Astrocyte of the cerebellum (primary cell): ENCODE results near the gene DOCK3.

Source experiments
- DNase-seq: peaks from one replicate; pipeline ENCODE4 v3.0.0-alpha.2; 2011; ENCODE audit warnings: low read depth
- H3K4me3 ChIP-seq: 2 replicates; pipeline ENCODE4 v1.5.1; 2011; ENCODE audit warnings: mild to moderate bottlenecking, low read depth, low read length, moderate library complexity
- in situ Hi-C: cut with HindIII; loops from 2 replicates; pipeline ENCODE4 v1.10.0; 2017; ENCODE audit warnings: low sequenced_read_pairs
- TF ChIP-seq, protein P1 (sequence below): IDR thresholded peaks from 2 replicates; pipeline ENCODE4 v1.5.1; 2012; ENCODE audit warnings: low read length, low read depth, moderate library complexity, mild to moderate bottlenecking; ENCODE audit errors: missing control alignments

The DOCK3 gene

DNA sequence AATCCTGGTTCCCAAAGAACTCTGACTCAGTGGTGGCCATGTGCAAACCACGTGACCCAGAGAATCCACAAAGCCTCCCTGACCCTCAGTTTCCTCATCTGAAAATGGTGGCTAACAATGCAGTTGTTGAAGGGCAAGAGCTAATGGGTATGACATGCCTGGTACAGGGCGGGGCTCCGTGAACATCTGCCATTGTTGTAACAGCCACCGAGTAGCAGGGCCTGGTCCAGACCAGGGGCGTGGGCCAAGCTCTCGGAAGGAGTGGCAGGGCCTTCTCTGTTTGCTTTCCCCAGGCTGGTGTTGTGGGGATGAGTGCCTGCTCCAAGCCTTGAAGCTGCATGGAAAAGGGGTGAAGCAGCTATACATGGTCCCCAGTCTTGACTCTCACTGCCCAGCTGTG, 44.3 kb upstream of the DOCK3 start:
- DNase-seq: no peak
- in situ Hi-C loops: no loop called here
- TF ChIP-seq, protein P1, sequence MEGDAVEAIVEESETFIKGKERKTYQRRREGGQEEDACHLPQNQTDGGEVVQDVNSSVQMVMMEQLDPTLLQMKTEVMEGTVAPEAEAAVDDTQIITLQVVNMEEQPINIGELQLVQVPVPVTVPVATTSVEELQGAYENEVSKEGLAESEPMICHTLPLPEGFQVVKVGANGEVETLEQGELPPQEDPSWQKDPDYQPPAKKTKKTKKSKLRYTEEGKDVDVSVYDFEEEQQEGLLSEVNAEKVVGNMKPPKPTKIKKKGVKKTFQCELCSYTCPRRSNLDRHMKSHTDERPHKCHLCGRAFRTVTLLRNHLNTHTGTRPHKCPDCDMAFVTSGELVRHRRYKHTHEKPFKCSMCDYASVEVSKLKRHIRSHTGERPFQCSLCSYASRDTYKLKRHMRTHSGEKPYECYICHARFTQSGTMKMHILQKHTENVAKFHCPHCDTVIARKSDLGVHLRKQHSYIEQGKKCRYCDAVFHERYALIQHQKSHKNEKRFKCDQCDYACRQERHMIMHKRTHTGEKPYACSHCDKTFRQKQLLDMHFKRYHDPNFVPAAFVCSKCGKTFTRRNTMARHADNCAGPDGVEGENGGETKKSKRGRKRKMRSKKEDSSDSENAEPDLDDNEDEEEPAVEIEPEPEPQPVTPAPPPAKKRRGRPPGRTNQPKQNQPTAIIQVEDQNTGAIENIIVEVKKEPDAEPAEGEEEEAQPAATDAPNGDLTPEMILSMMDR: no peak
- H3K4me3 ChIP-seq: no peak overlapping the region

DNA sequence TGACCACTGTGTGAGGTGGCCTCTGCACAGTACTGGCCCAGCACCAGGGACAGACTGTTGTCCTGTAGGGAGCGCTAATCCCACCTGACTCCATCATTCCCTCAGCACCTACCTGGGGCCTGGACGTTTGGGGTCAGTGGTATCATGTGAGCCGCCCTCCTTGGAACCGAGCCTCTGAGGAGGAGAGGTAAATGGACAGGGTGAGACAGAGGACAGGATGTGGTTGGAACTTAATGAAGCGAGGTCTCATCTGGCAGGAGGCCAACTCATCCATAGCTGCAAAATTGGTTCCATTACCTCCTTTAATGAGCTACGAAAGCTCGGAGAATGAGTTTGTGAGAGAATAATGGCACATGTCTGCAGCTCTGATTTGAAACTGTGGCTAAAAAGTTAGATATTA, 43.9 kb upstream of the DOCK3 start:
- H3K4me3 ChIP-seq: no peak overlapping the region
- TF ChIP-seq, protein P1: peak; percentile 6
- in situ Hi-C loops: no loop called here
- peak; percentile 71 for DNase-seq

DNA sequence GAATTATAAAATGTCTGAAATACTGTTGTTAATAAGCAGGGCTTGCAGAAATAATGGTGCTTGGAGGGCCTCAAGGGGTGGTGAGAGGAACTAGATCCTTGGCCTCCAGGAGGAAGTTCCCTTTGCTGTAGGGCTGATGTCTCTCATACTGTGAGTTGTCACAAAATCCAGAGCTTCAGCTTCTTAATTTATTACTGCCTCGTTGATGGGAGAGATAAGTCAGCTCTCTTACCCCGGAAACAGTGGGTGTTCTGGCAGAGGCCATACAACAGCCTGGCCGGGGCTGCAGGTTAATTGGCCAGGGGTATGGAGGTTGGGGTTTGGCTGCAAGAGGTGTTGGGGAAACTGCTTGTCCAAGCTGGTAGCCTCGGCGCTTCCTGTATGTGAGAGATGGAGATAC, 42.3 kb upstream of the DOCK3 start:
- in situ Hi-C loops: no loop called here
- no peak overlapping the region for H3K4me3 ChIP-seq
- DNase-seq: no peak
- TF ChIP-seq, protein P1: no peak

DNA sequence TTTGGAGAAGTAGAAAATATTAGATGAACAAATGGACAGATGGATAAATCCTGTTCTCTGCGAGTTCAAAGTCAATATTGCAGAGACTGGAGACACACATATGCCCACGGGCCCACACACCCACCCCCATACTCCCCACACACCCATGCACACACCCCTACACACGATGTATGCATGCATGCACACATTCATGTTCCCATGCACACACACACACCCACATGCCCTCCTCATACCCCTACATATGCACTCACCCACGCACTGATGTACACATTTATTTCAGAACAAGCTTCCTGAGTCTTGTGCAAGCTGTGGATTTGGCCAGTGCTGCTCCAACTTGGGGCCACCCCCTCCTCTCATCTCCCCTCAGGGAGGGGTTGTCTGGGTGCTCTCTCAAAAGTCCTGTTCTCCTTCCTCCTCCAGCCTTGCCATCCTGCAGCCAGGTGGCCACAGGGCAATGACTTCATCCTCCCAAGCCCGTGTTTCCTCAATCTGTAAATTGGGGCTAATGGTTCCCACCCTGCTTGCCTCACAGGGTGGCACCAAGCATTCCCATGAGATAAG, 41.4 kb upstream of the DOCK3 start:
- no peak for DNase-seq
- in situ Hi-C loops: no loop called here
- TF ChIP-seq, protein P1: no peak
- H3K4me3 ChIP-seq: no peak overlapping the region

DNA sequence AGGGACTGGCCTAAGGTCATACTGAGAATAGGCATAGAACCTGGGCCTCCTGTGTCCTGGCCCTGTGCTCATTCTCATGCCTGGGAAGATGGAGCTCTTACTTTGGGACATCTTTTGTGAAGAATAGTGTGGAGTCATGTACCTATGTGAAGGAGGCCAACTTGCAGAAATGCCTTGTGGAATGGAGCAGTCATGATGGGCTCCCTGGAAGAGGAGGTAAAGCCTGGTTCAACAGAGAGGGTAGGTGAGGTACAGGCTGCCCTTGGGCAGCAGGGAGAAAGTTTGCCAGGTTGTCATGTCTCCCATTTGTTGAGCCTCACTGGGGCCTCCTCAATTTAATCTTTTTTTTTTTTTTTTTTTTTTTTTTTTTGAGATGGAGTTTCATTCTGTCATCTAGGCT, 39.7 kb upstream of the DOCK3 start:
- no peak for DNase-seq
- no peak overlapping the region for H3K4me3 ChIP-seq
- in situ Hi-C loops: no loop called here
- TF ChIP-seq, protein P1: no peak

DNA sequence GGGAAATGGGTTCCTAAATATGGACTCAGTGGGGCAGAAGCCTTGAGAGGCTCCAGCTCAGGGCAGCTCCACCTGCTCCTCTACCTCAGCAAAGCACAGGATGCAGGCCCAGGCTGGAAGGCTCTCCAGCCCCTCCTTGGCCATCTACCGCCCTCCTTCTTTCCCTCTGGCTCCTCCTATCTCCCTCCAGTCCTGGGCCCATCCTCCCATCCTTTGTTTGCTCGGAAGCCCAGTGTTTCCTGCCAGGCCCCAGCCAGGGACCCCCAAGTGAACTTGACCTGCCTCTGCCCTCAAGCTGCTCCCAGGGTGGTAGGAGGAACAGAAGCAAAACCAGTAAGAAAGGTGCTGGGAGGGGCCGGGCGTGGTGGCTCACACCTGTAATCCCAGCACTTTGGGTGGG, 37.7 kb upstream of the DOCK3 start:
- no peak overlapping the region for H3K4me3 ChIP-seq
- in situ Hi-C loops: no loop called here
- TF ChIP-seq, protein P1: no peak
- no peak for DNase-seq

DNA sequence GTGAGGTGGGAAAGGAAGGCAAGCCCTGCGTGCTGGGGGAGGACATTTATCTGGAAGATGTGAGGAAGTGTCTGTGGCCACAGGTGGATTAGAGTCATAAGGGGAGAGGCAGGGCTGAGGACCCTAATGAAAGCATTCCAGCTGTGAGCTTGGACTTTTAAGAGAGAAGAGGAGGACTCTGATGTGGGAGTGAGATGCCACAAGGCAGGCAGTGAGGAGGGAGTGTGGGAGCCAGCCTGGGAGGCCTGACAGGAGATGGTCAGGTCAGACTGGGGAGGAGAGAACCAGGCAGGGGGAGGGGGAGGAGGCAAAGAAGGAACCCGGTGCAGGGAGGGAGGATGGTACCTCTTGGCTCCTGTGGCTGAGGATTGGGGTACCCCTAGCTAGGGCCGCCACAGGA, 36.8 kb upstream of the DOCK3 start:
- no peak overlapping the region for H3K4me3 ChIP-seq
- DNase-seq: no peak
- TF ChIP-seq, protein P1: no peak
- in situ Hi-C loops: no loop called here
